Body of pancreas (tissue), 4 donors: Measurements from ENCODE around the gene RBM19. TPM values are rescaled to one million over a fixed set of nuclear protein-coding genes. Genes with fewer than 3 reads are reported as not detected.

Experiments used
- ATAC-seq: fragments of 150-250 bp; one replicate; pipeline ENCODE4 v1.9.1; 2016
- DNase-seq, 4 donors: peaks; one replicate each; pipeline ENCODE4 v3.0.0-alpha.2; 2019
- H3K27ac ChIP-seq, 4 donors: fragments of 200-600 bp; sonication (generic); 1 replicate in 3 of 4; 2 replicates in 1 of 4; pipeline versions ENCODE4 v1.5.1 to v1.6.1; 2016 to 2019; ENCODE audit warnings: mild to moderate bottlenecking in 1 of 4, mixed read lengths in 1 of 4, moderate library complexity in 1 of 4
- H3K27me3 ChIP-seq, 2 donors: fragments of 200-600 bp; sonication (generic); one replicate each; pipeline ENCODE4 v1.6.0; 2016; ENCODE audit warnings: mild to moderate bottlenecking in 1 of 2
- H3K36me3 ChIP-seq, 2 donors: fragments of 200-600 bp; sonication (generic); replicated peaks in 1 of 2; 2 replicates each; pipeline ENCODE4 v1.5.1; 2016; ENCODE audit warnings: low read depth in 2 of 2; ENCODE audit not compliant: insufficient read depth in 1 of 2
- H3K4me1 ChIP-seq: fragments of 200-600 bp; sonication (generic); one replicate; pipeline ENCODE4 v1.6.0; 2016
- H3K4me3 ChIP-seq, 2 donors: fragments of 200-600 bp; sonication (generic); 1 replicate in 1 of 2; 2 replicates in 1 of 2; pipeline ENCODE4 v1.5.1; 2016 to 2019
- H3K9me3 ChIP-seq, 3 donors: fragments of 200-600 bp; sonication (generic); 1 replicate in 2 of 3; 2 replicates in 1 of 3; pipeline ENCODE4 v1.5.1; 2016
- CTCF ChIP-seq, 7 experiments: fragments of 450-650 bp in 4 of 7; fragments of 200-600 bp in 3 of 7; sonication (generic) in 3 of 7; IDR thresholded peaks; one replicate each; pipeline ENCODE4 v1.5.1; 2016 to 2019; ENCODE audit warnings: antibody characterized with exemption in 7 of 7
- POLR2A ChIP-seq, 3 donors: fragments of 450-650 bp; IDR thresholded peaks; one replicate each; pipeline ENCODE4 v1.6.1; 2016; ENCODE audit warnings: antibody characterized with exemption in 3 of 3, mild to moderate bottlenecking in 2 of 3
- WGBS, 2 donors: methylation state at CpG; one replicate each; pipeline ENCODE4 v1.1.5; 2017; 5-methylcytosine and 5-hydroxymethylcytosine counted together
- intact Hi-C: fragments of 100-400 bp; cut with DNase I; formaldehyde crosslinking; loops from one replicate; pipeline ENCODE4 v1.15.1; 2023
- total RNA-seq, 2 donors: library from RNA; depleted of rRNA; stranded (reverse); fragments of >200 nt; gene quantifications; one replicate each; pipeline ENCODE4 v1.1.0, GENCODE V29; 2016

RBM19 gene
- total RNA-seq, 2 donors from 2014 or later: 18.4 to 36.3 TPM

- peaks cover 0 to 7% of the 10 kb centered on the region in 2 donors for H3K27me3 ChIP-seq
- 24 to 29% methylated on average over 12 of the region's 12 CpGs for WGBS, 2 donors
- H3K4me3 ChIP-seq: no peak overlapping the region
- ATAC-seq (no peak), DNase-seq (no peak)
- H3K36me3 ChIP-seq: no peaks in the 10 kb centered on the region
- intact Hi-C loops: no loop called here
- H3K9me3 ChIP-seq: no peaks in the 10 kb centered on the region
- TF ChIP-seq CTCF (IDR thresholded peaks at IDR 0.05): no peak
- no peak for TF ChIP-seq POLR2A (IDR thresholded peaks at IDR 0.05)
- no peak overlapping the region for H3K27ac ChIP-seq
- H3K4me1 ChIP-seq: no peaks in the 10 kb centered on the region
Measured at GRCh38 chr12:113778432-113779132, 187.5 kb downstream of the RBM19 start.

GRCh38 chr12:113777751-113778150, 188.4 kb downstream of the RBM19 start:
- Histone ChIP-seq H3K4me1 (no peaks in the 10 kb centered on the region), H3K36me3 (no peaks in the 10 kb centered on the region), H3K27me3 (peaks cover 0 to 7% of the 10 kb centered on the region in 2 donors), H3K9me3 (no peaks in the 10 kb centered on the region), H3K4me3 (no peak overlapping the region), H3K27ac (no peak overlapping the region)
- no peak for DNase-seq
- WGBS, 2 donors: 63 to 64% methylated on average over 2 of the region's 2 CpGs
- intact Hi-C loops: no loop called here
- no peak for ATAC-seq
- no peak for TF ChIP-seq CTCF (IDR thresholded peaks at IDR 0.05)
- no peak for TF ChIP-seq POLR2A (IDR thresholded peaks at IDR 0.05)

GRCh38 chr12:113776536-113776935, 189.6 kb downstream of the RBM19 start:
- no peak for DNase-seq
- intact Hi-C loops: no loop called here
- Histone ChIP-seq H3K9me3 (no peaks in the 10 kb centered on the region), H3K27ac (no peak overlapping the region), H3K27me3 (peaks cover 0 to 7% of the 10 kb centered on the region in 2 donors), H3K36me3 (no peaks in the 10 kb centered on the region), H3K4me3 (no peak overlapping the region), H3K4me1 (no peaks in the 10 kb centered on the region)
- no peak for ATAC-seq
- WGBS, 2 donors: 64 to 78% methylated on average over 7 of the region's 7 CpGs
- TF ChIP-seq CTCF (IDR thresholded peaks at IDR 0.05) (no peak), POLR2A (IDR thresholded peaks at IDR 0.05) (no peak)

- intact Hi-C loops: no loop called here
- TF ChIP-seq POLR2A (IDR thresholded peaks at IDR 0.05) (no peak), CTCF (IDR thresholded peaks at IDR 0.05) (no peak)
- Histone ChIP-seq H3K27ac (no peak overlapping the region), H3K27me3 (peaks cover 0 to 7% of the 10 kb centered on the region in 2 donors), H3K9me3 (no peaks in the 10 kb centered on the region), H3K4me3 (no peak overlapping the region), H3K4me1 (no peaks in the 10 kb centered on the region), H3K36me3 (no peaks in the 10 kb centered on the region)
- 53 to 55% methylated on average over 5 of the region's 5 CpGs for WGBS, 2 donors
- no peak for ATAC-seq
- DNase-seq: no peak
Measured at GRCh38 chr12:113774526-113774925, 191.6 kb downstream of the RBM19 start.

GRCh38 chr12:113772505-113773030, 193.6 kb downstream of the RBM19 start:
- intact Hi-C loops: no loop called here
- H3K27ac ChIP-seq: no peak overlapping the region
- TF ChIP-seq POLR2A (IDR thresholded peaks at IDR 0.05) (no peak), CTCF (IDR thresholded peaks at IDR 0.05) (no peak)
- WGBS, 2 donors: 56 to 57% methylated on average over 6 of the region's 6 CpGs
- DNase-seq (no peak), ATAC-seq (no peak)
- no peaks in the 10 kb centered on the region for H3K36me3 ChIP-seq
- H3K27me3 ChIP-seq: peaks cover 0 to 2% of the 10 kb centered on the region in 2 donors
- no peaks in the 10 kb centered on the region for H3K9me3 ChIP-seq
- H3K4me1 ChIP-seq: no peaks in the 10 kb centered on the region
- no peak overlapping the region for H3K4me3 ChIP-seq
